Measurements from ENCODE around the gene DPYD. TPM values are rescaled to one million over a fixed set of nuclear protein-coding genes. Genes with fewer than 3 reads are reported as not detected.

Gene DPYD
- total and polyA plus RNA-seq, 2 donors from 2014 or later: 4.9 to 41.6 TPM

GRCh38 chr1:97069312-97069711 lies 851.5 kb downstream of the DPYD start:
- intact Hi-C loops (cut with DNase I): no loop called here
- FAIRE-seq: no peak

GRCh38 chr1:97066860-97067259 lies 854.0 kb downstream of the DPYD start:
- FAIRE-seq: no peak

More at GRCh38 chr1:97069312-97069711, 851.5 kb downstream of the DPYD start:
- Histone ChIP-seq H3K4me1 (ENCODE audit: control insufficient read depth in 2 of 3, insufficient read depth in 2 of 3, low read depth in 1 of 3, low read length in 3 of 3) (no peaks in the 10 kb centered on the region), H3K36me3 (ENCODE audit: control insufficient read depth in 2 of 3, insufficient read depth in 3 of 3, low read length in 3 of 3) (no peaks in the 10 kb centered on the region), H3K27me3 (ENCODE audit: control insufficient read depth, insufficient read depth, low read length) (no peaks in the 10 kb centered on the region), H3K9ac (ENCODE audit: low read length in 3 of 3) (no peak overlapping the region), H3K27ac (ENCODE audit: low read depth in 2 of 2, low read length in 2 of 2) (no peak overlapping the region), H3K4me3 (ENCODE audit: low read length in 3 of 3) (no peak overlapping the region), H3K9me3 (ENCODE audit: control insufficient read depth in 2 of 3, insufficient read depth in 1 of 3, low read length in 3 of 3) (peaks cover 0 to 5% (median 1%) of the 10 kb centered on the region in 3 donors)
- no peak for DNase-seq
- no peak for TF ChIP-seq CTCF (IDR thresholded peaks at IDR 0.05; ENCODE audit: borderline replicate concordance, extremely low read depth, insufficient read depth)

GRCh38 chr1:97063532-97063931 lies 857.3 kb downstream of the DPYD start:
- peaks cover 0 to 5% (median 1%) of the 10 kb centered on the region in 3 donors for H3K9me3 ChIP-seq (ENCODE audit: control insufficient read depth in 2 of 3, insufficient read depth in 1 of 3, low read length in 3 of 3)
- no peak for DNase-seq
- FAIRE-seq: no peak
- H3K36me3 ChIP-seq (ENCODE audit: control insufficient read depth in 2 of 3, insufficient read depth in 3 of 3, low read length in 3 of 3): no peaks in the 10 kb centered on the region
- intact Hi-C loops (cut with DNase I): no loop called here
- TF ChIP-seq CTCF (IDR thresholded peaks at IDR 0.05; ENCODE audit: borderline replicate concordance, extremely low read depth, insufficient read depth): no peak
- no peak overlapping the region for H3K27ac ChIP-seq (ENCODE audit: low read depth in 2 of 2, low read length in 2 of 2)
- no peak overlapping the region for H3K9ac ChIP-seq (ENCODE audit: low read length in 3 of 3)
- H3K4me3 ChIP-seq (ENCODE audit: low read length in 3 of 3): no peak overlapping the region
- no peaks in the 10 kb centered on the region for H3K4me1 ChIP-seq (ENCODE audit: control insufficient read depth in 2 of 3, insufficient read depth in 2 of 3, low read depth in 1 of 3, low read length in 3 of 3)
- no peaks in the 10 kb centered on the region for H3K27me3 ChIP-seq (ENCODE audit: control insufficient read depth, insufficient read depth, low read length)

More at GRCh38 chr1:97066860-97067259, 854.0 kb downstream of the DPYD start:
- intact Hi-C loops (cut with DNase I): no loop called here
- peaks cover 0 to 5% (median 1%) of the 10 kb centered on the region in 3 donors for H3K9me3 ChIP-seq (ENCODE audit: control insufficient read depth in 2 of 3, insufficient read depth in 1 of 3, low read length in 3 of 3)
- H3K9ac ChIP-seq (ENCODE audit: low read length in 3 of 3): no peak overlapping the region
- no peak for TF ChIP-seq CTCF (IDR thresholded peaks at IDR 0.05; ENCODE audit: borderline replicate concordance, extremely low read depth, insufficient read depth)
- H3K4me1 ChIP-seq (ENCODE audit: control insufficient read depth in 2 of 3, insufficient read depth in 2 of 3, low read depth in 1 of 3, low read length in 3 of 3): no peaks in the 10 kb centered on the region
- no peaks in the 10 kb centered on the region for H3K36me3 ChIP-seq (ENCODE audit: control insufficient read depth in 2 of 3, insufficient read depth in 3 of 3, low read length in 3 of 3)
- H3K4me3 ChIP-seq (ENCODE audit: low read length in 3 of 3): no peak overlapping the region
- no peak for DNase-seq
- H3K27me3 ChIP-seq (ENCODE audit: control insufficient read depth, insufficient read depth, low read length): no peaks in the 10 kb centered on the region
- H3K27ac ChIP-seq (ENCODE audit: low read depth in 2 of 2, low read length in 2 of 2): no peak overlapping the region

- no peak overlapping the region for H3K9ac ChIP-seq (ENCODE audit: low read length in 3 of 3)
- no peak overlapping the region for H3K27ac ChIP-seq (ENCODE audit: low read depth in 2 of 2, low read length in 2 of 2)
- FAIRE-seq (no peak), DNase-seq (no peak)
- no peaks in the 10 kb centered on the region for H3K4me1 ChIP-seq (ENCODE audit: control insufficient read depth in 2 of 3, insufficient read depth in 2 of 3, low read depth in 1 of 3, low read length in 3 of 3)
- no peaks in the 10 kb centered on the region for H3K27me3 ChIP-seq (ENCODE audit: control insufficient read depth, insufficient read depth, low read length)
- intact Hi-C loops (cut with DNase I): no loop called here
- H3K4me3 ChIP-seq (ENCODE audit: low read length in 3 of 3): no peak overlapping the region
- peaks cover 0 to 2% (median 1%) of the 10 kb centered on the region in 3 donors for H3K9me3 ChIP-seq (ENCODE audit: control insufficient read depth in 2 of 3, insufficient read depth in 1 of 3, low read length in 3 of 3)
- TF ChIP-seq CTCF (IDR thresholded peaks at IDR 0.05; ENCODE audit: borderline replicate concordance, extremely low read depth, insufficient read depth): no peak
- H3K36me3 ChIP-seq (ENCODE audit: control insufficient read depth in 2 of 3, insufficient read depth in 3 of 3, low read length in 3 of 3): no peaks in the 10 kb centered on the region
Observed at GRCh38 chr1:97061604-97062003, 859.2 kb downstream of the DPYD start.

Data from kidney (tissue), 14 donors.